ENCODE results near the gene KANTR.

The KANTR gene

GRCh38 chrX:53087388-53087831 is 6.5 kb upstream of the KANTR start:
- no peak for TF ChIP-seq CTCF (IDR thresholded peaks at IDR 0.05; ENCODE audit: low read depth, low read length)
- Histone ChIP-seq H3K27me3 (ENCODE audit: insufficient read depth, low read depth, severe bottlenecking) (peaks cover 13% of the 10 kb centered on the region), H3K9me3 (ENCODE audit: severe bottlenecking) (no peaks in the 10 kb centered on the region), H3K27ac (no peak overlapping the region), H3K4me3 (ENCODE audit: low read depth, low read length) (no peak overlapping the region), H3K36me3 (peaks cover 28% of the 10 kb centered on the region)
- no peak for DNase-seq

DNA sequence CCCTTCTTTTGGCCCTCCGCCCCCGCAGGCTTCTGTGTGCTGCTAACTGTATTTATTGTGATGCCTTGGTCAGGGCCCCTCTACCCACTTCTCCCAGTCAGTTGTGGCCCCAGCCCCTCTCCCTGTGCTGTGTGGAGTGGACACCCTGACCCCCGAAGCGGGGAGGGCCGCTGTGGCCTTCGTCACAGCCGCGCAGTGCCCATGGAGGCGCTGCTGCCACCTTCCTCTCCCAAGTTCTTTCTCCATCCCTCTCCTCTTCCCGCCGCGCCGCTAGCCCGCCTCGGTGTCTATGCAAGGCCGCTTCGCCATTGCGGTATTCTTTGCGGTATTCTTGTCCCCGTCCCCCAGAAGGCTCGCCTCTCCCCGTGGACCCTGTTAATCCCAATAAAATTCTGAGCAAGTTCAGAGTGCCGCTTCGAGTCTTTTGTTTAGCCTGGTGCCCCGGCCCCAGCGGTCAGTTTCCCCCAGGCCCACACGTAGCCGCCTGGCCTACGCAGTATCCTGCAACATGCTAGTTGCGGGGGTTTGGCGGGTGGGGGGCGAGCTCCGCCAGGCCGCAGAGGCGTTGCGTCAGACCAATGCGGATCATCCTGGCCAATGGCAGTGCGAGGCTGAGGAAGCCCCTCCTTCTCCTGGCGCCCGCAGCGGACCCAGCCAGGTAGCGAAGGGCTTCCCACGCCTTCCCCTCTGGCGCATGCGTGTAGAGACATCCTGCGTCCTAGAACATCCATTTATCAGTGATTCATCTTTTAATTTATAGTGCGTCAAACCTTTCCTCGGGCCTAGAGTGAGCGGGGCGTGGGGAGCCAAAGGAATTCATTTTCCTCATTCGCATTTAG is 5.6 kb upstream of the KANTR start:
- peak overlapping the region; percentile 46 for H3K4me3 ChIP-seq (ENCODE audit: low read depth, low read length)
- peak; percentile 84 for DNase-seq
- no peaks in the 10 kb centered on the region for H3K9me3 ChIP-seq (ENCODE audit: severe bottlenecking)
- H3K27ac ChIP-seq, result peak overlapping the region; percentile 67
- TF ChIP-seq CTCF (IDR thresholded peaks at IDR 0.05; ENCODE audit: low read depth, low read length), result no peak
- H3K36me3 ChIP-seq, result peaks cover 28% of the 10 kb centered on the region
- H3K27me3 ChIP-seq (ENCODE audit: insufficient read depth, low read depth, severe bottlenecking), result peaks cover 10% of the 10 kb centered on the region

DNA sequence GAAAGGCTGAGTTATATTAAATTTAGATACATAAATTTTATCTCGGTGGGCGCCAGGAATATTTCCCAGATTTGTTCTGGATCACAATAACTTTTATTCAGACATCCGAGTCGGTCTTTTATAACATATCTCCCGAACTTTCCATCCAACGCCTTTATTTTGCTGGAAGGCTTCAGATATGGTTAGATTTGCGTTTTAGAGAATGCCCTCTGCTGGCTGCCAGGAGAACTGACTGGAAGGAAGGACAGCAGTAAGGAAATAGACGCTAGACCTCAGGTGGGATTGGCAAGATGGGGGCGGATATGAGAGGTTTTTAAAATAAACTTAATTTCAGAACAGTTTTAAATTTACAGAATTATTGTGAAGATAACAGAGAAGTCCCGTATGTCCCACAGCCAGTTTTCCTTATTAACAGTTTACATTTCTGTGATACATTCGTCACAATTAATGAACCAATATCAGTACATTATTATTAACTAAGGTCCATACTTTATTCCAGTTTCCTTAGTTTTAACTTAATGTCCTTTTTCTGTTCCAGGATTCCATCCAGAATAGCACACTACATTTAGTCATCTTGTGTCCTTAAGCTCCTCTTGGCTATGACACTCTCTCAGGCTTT is 4.6 kb upstream of the KANTR start:
- H3K27me3 ChIP-seq (ENCODE audit: insufficient read depth, low read depth, severe bottlenecking), result peaks cover 8% of the 10 kb centered on the region
- peaks cover 20% of the 10 kb centered on the region for H3K36me3 ChIP-seq
- peak; percentile 65 for TF ChIP-seq CTCF (IDR thresholded peaks at IDR 0.05; ENCODE audit: low read depth, low read length)
- peak; percentile 47 for DNase-seq
- H3K4me3 ChIP-seq (ENCODE audit: low read depth, low read length), result peak overlapping the region; percentile 46
- no peaks in the 10 kb centered on the region for H3K9me3 ChIP-seq (ENCODE audit: severe bottlenecking)
- no peak overlapping the region for H3K27ac ChIP-seq

DNA sequence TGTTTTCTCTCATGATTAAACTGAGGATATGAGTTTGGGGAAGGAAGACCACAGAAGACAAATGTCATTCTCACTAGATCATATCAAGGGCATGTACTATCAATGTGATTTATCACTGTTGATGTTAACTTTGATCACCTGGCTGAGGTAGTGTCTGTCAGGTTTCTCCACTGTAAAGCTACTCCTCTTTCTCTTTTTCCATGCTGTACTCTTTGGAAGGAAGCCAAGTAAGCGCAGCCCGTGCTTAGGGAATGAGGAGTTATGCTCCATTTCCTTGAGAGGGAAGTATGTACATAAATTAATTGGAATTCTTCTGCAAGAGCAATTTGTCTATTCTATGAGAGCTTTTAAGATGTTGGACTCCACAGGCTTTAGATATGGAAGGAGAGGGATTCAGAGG is 4.0 kb upstream of the KANTR start:
- peaks cover 8% of the 10 kb centered on the region for H3K27me3 ChIP-seq (ENCODE audit: insufficient read depth, low read depth, severe bottlenecking)
- DNase-seq, result no peak
- no peak overlapping the region for H3K4me3 ChIP-seq (ENCODE audit: low read depth, low read length)
- H3K9me3 ChIP-seq (ENCODE audit: severe bottlenecking), result no peaks in the 10 kb centered on the region
- no peak for TF ChIP-seq CTCF (IDR thresholded peaks at IDR 0.05; ENCODE audit: low read depth, low read length)
- H3K36me3 ChIP-seq, result peaks cover 17% of the 10 kb centered on the region
- H3K27ac ChIP-seq, result no peak overlapping the region

- TF ChIP-seq CTCF (IDR thresholded peaks at IDR 0.05; ENCODE audit: low read depth, low read length), result no peak
- H3K27ac ChIP-seq, result no peak overlapping the region
- no peak overlapping the region for H3K4me3 ChIP-seq (ENCODE audit: low read depth, low read length)
- H3K27me3 ChIP-seq (ENCODE audit: insufficient read depth, low read depth, severe bottlenecking), result peaks cover 8% of the 10 kb centered on the region
- H3K36me3 ChIP-seq, result peaks cover 6% of the 10 kb centered on the region; the same call in 1 of the 2 replicates
- no peaks in the 10 kb centered on the region for H3K9me3 ChIP-seq (ENCODE audit: severe bottlenecking)
- no peak for DNase-seq
Measured at GRCh38 chrX:53091354-53091753, 2.6 kb upstream of the KANTR start.
